Hepatocyte (in vitro differentiated cells): ENCODE results near the gene COL5A1. TPM values are rescaled to one million over a fixed set of nuclear protein-coding genes. Genes with fewer than 3 reads are reported as not detected.

Experiments used
- DNase-seq: peaks from one replicate; pipeline ENCODE4 v3.0.0-alpha.2; 2016; ENCODE audit warnings: low spot score
- H2AFZ ChIP-seq: fragments of 200-600 bp; sonication (generic); 2 replicates; pipeline ENCODE4 v1.6.0; 2016; ENCODE audit warnings: antibody characterized with exemption, mild to moderate bottlenecking
- H3K27ac ChIP-seq: fragments of 200-600 bp; sonication (generic); 2 replicates; pipeline ENCODE4 v1.5.1; 2016; ENCODE audit warnings: mild to moderate bottlenecking
- H3K27me3 ChIP-seq: fragments of 200-600 bp; sonication (generic); 2 replicates; pipeline ENCODE4 v1.6.1; 2016
- H3K36me3 ChIP-seq: fragments of 200-600 bp; sonication (generic); replicated peaks from 2 replicates; pipeline ENCODE4 v1.5.1; 2016; ENCODE audit warnings: low read depth; ENCODE audit not compliant: insufficient read depth
- H3K4me1 ChIP-seq: fragments of 200-600 bp; sonication (generic); 2 replicates; pipeline ENCODE4 v1.5.1; 2016; ENCODE audit warnings: mild to moderate bottlenecking, moderate library complexity; ENCODE audit not compliant: insufficient read depth
- H3K4me2 ChIP-seq: fragments of 200-600 bp; sonication (generic); 2 replicates; pipeline ENCODE4 v1.6.0; 2016
- H3K4me3 ChIP-seq: fragments of 200-600 bp; sonication (generic); 2 replicates; pipeline ENCODE4 v1.5.1; 2016; ENCODE audit warnings: mild to moderate bottlenecking
- H3K79me2 ChIP-seq: fragments of 200-600 bp; sonication (generic); 2 replicates; pipeline ENCODE4 v1.6.0; 2017; ENCODE audit warnings: mild to moderate bottlenecking
- H3K9me2 ChIP-seq: fragments of 200-600 bp; sonication (generic); replicated peaks from 2 replicates; pipeline ENCODE4 v1.6.0; 2017; ENCODE audit warnings: mild to moderate bottlenecking; ENCODE audit not compliant: insufficient read depth
- H3K9me3 ChIP-seq: fragments of 200-600 bp; sonication (generic); 2 replicates; pipeline ENCODE4 v1.5.1; 2016; ENCODE audit warnings: low read depth, mild to moderate bottlenecking
- H4K20me1 ChIP-seq: fragments of 200-600 bp; sonication (generic); 2 replicates; pipeline ENCODE4 v1.6.0; 2016; ENCODE audit warnings: mild to moderate bottlenecking; ENCODE audit not compliant: insufficient read depth, poor library complexity, severe bottlenecking
- EZH2 ChIP-seq: fragments of 200-600 bp; sonication (generic); IDR thresholded peaks from 2 replicates; pipeline ENCODE4 v1.6.1; 2016; ENCODE audit warnings: antibody characterized with exemption, mild to moderate bottlenecking, borderline replicate concordance
- EZH2phosphoT487 ChIP-seq: fragments of 200-600 bp; sonication (generic); IDR thresholded peaks from one replicate; pipeline ENCODE4 v1.6.1; 2018; ENCODE audit warnings: antibody characterized with exemption, mild to moderate bottlenecking, low read depth, moderate library complexity; ENCODE audit not compliant: unreplicated experiment, severe bottlenecking
- WGBS: methylation state at CpG from one replicate; pipeline ENCODE4 v1.1.6; 2016; ENCODE audit warnings: low lambda C conversion rate; ENCODE audit errors: missing lambda C conversion rate; 5-methylcytosine and 5-hydroxymethylcytosine counted together
- polyA plus RNA-seq: library from polyadenylated mRNA; unstranded; fragments of >200 nt; fragmentation: Nextera tagmentation; extraction: Ambion mirVana; gene quantifications from 2 replicates; pipeline ENCODE4 v1.2.1, GENCODE V29; 2016
- total RNA-seq: library from RNA; depleted of rRNA; stranded (reverse); fragments of >200 nt; gene quantifications from 2 replicates; pipeline ENCODE4 v1.2.3, GENCODE V29; 2014
- TF ChIP-seq, protein P1 (sequence below): fragments of 200-600 bp; sonication (generic); IDR thresholded peaks from 2 replicates; pipeline ENCODE4 v1.5.1; 2016; ENCODE audit warnings: antibody characterized with exemption, mild to moderate bottlenecking; ENCODE audit not compliant: poor library complexity

The COL5A1 gene
- total and polyA plus RNA-seq, 2 experiments from 2014 or later, result 342 to 347 TPM

- H3K27ac ChIP-seq, result no peak overlapping the region
- H3K4me3 ChIP-seq, result no peak overlapping the region
- no peaks in the 10 kb centered on the region for H3K79me2 ChIP-seq
- no peaks in the 10 kb centered on the region for H3K4me1 ChIP-seq
- no peaks in the 10 kb centered on the region for H3K9me2 ChIP-seq
- no peaks in the 10 kb centered on the region for H3K36me3 ChIP-seq
- H4K20me1 ChIP-seq, result no peaks in the 10 kb centered on the region
- no peak overlapping the region for H3K4me2 ChIP-seq
- TF ChIP-seq EZH2, result no peak
- TF ChIP-seq, protein P1, sequence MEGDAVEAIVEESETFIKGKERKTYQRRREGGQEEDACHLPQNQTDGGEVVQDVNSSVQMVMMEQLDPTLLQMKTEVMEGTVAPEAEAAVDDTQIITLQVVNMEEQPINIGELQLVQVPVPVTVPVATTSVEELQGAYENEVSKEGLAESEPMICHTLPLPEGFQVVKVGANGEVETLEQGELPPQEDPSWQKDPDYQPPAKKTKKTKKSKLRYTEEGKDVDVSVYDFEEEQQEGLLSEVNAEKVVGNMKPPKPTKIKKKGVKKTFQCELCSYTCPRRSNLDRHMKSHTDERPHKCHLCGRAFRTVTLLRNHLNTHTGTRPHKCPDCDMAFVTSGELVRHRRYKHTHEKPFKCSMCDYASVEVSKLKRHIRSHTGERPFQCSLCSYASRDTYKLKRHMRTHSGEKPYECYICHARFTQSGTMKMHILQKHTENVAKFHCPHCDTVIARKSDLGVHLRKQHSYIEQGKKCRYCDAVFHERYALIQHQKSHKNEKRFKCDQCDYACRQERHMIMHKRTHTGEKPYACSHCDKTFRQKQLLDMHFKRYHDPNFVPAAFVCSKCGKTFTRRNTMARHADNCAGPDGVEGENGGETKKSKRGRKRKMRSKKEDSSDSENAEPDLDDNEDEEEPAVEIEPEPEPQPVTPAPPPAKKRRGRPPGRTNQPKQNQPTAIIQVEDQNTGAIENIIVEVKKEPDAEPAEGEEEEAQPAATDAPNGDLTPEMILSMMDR, result no peak
- no peak for TF ChIP-seq EZH2phosphoT487
- no peak overlapping the region for H2AFZ ChIP-seq
- WGBS, result 85% methylated on average over 5 of the region's 5 CpGs
- H3K9me3 ChIP-seq, result no peaks in the 10 kb centered on the region
- no peak for DNase-seq
- no peaks in the 10 kb centered on the region for H3K27me3 ChIP-seq
These were observed 248.5 kb downstream of the COL5A1 start for GRCh38 chr9:134890155-134890495.

GRCh38 chr9:134891053-134891452 is 249.4 kb downstream of the COL5A1 start:
- Histone ChIP-seq H3K27me3 (no peaks in the 10 kb centered on the region), H4K20me1 (no peaks in the 10 kb centered on the region), H3K9me3 (no peaks in the 10 kb centered on the region), H3K4me3 (no peak overlapping the region), H3K4me1 (peaks cover 9% of the 10 kb centered on the region), H2AFZ (no peak overlapping the region), H3K27ac (no peak overlapping the region), H3K36me3 (no peaks in the 10 kb centered on the region), H3K79me2 (no peaks in the 10 kb centered on the region), H3K4me2 (no peak overlapping the region), H3K9me2 (no peaks in the 10 kb centered on the region)
- TF ChIP-seq, protein P1, result no peak
- TF ChIP-seq EZH2 (no peak), EZH2phosphoT487 (no peak)
- whole genome bisulfite sequencing, result 89% methylated on average over 8 of the region's 8 CpGs
- no peak for DNase-seq

DNA sequence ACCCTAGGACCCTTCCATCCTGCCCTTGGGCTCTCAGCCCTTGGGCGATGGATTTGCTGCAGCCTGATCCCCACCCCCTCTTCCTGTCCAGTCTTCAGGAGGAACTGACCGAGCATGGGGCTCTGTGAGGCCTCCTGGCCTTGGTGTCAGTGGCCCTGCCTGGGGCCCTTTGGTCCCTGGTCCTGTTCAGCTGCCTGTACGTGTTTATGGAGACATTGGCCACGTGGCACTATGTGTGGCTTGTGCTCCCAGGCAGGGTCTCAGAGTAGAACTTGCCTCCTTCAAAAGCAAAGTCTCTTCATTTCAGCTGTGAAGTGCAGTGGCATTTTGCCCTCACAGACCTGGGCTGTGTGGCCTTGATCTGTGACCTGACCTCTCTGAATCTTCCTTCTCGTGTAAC is 250.1 kb downstream of the COL5A1 start:
- H3K9me2 ChIP-seq, result no peaks in the 10 kb centered on the region
- H3K9me3 ChIP-seq, result no peaks in the 10 kb centered on the region
- H3K79me2 ChIP-seq, result no peaks in the 10 kb centered on the region
- 82% methylated on average over 5 of the region's 5 CpGs for WGBS
- H4K20me1 ChIP-seq, result no peaks in the 10 kb centered on the region
- H3K4me3 ChIP-seq, result no peak overlapping the region
- H2AFZ ChIP-seq, result no peak overlapping the region
- H3K27me3 ChIP-seq, result no peaks in the 10 kb centered on the region
- DNase-seq, result no peak
- H3K27ac ChIP-seq, result no peak overlapping the region
- TF ChIP-seq, protein P1, result no peak
- TF ChIP-seq EZH2phosphoT487 (no peak), EZH2 (no peak)
- peaks cover 13% of the 10 kb centered on the region for H3K4me1 ChIP-seq
- H3K36me3 ChIP-seq, result no peaks in the 10 kb centered on the region
- H3K4me2 ChIP-seq, result no peak overlapping the region

GRCh38 chr9:134892221-134892620 is 250.6 kb downstream of the COL5A1 start:
- H3K27ac ChIP-seq, result no peak overlapping the region
- H3K4me1 ChIP-seq, result peaks cover 13% of the 10 kb centered on the region
- 91% methylated on average over 6 of the region's 6 CpGs for WGBS
- H4K20me1 ChIP-seq, result no peaks in the 10 kb centered on the region
- DNase-seq, result no peak
- H3K9me2 ChIP-seq, result no peaks in the 10 kb centered on the region
- no peak for TF ChIP-seq EZH2
- TF ChIP-seq, protein P1, result no peak
- no peak for TF ChIP-seq EZH2phosphoT487
- no peaks in the 10 kb centered on the region for H3K27me3 ChIP-seq
- no peak overlapping the region for H3K4me2 ChIP-seq
- H2AFZ ChIP-seq, result no peak overlapping the region
- H3K79me2 ChIP-seq, result no peaks in the 10 kb centered on the region
- H3K4me3 ChIP-seq, result no peak overlapping the region
- no peaks in the 10 kb centered on the region for H3K36me3 ChIP-seq
- H3K9me3 ChIP-seq, result no peaks in the 10 kb centered on the region
